Measurements from ENCODE around the gene CZIB. TPM values are rescaled to one million over a fixed set of nuclear protein-coding genes. Genes with fewer than 3 reads are reported as not detected.

Gene CZIB
- total and polyA plus RNA-seq, 2 of the 8 experiments (the other 6 are each of a cell fraction or from before 2014, with no cell fraction given), result 46.5 to 48.0 TPM

- peak; percentile 66 for FAIRE-seq
- TF ChIP-seq JUN (IDR thresholded peaks at IDR 0.05; ENCODE audit: low read depth, low read length), result 0 out of 2 replicates have a peak, but pooled peaks have one; percentile 22
Observed at GRCh38 chr1:53238197-53239155, 18.0 kb upstream of the CZIB start, which contains the start of gene MAGOH. TSS of gene MAGOH (minus strand) at chr1:53238518. CDS start at chr1:53238448, 70 bp downstream.

More at GRCh38 chr1:53238197-53239155, 18.0 kb upstream of the CZIB start, which contains the start of gene MAGOH:
- H4K8ac ChIP-seq (ENCODE audit: extremely low read depth, insufficient read depth, low read length), result peak within 1 kb of the TSS; percentile 98
- no peak within 1 kb of the TSS for H3K14ac ChIP-seq (ENCODE audit: insufficient read length)
- peaks cover 7% of the 10 kb centered on the region; the same call in 1 of the 2 replicates for H3K79me1 ChIP-seq (ENCODE audit: low read depth, low read length)
- H4K20me1 ChIP-seq (replicated peaks in 1 of 2; ENCODE audit: control insufficient read depth in 1 of 2, insufficient read depth in 2 of 2, low read length in 2 of 2), result peaks cover 0 to 6% of the 10 kb centered on the region in 2 experiments
- no peak within 1 kb of the TSS for H2BK20ac ChIP-seq (ENCODE audit: low read length)
- H2BK12ac ChIP-seq (ENCODE audit: low read depth, low read length), result peak within 1 kb of the TSS; percentile 52; the same call in 1 of the 2 replicates
- H3K79me2 ChIP-seq (ENCODE audit: control insufficient read depth in 1 of 2, insufficient read depth in 2 of 2, low read length in 2 of 2), result peaks cover 10 to 24% of the 10 kb centered on the region in 2 experiments
- H4K91ac ChIP-seq (replicated peaks; ENCODE audit: insufficient read length, low read length), result no peak within 1 kb of the TSS
- H4K5ac ChIP-seq (ENCODE audit: insufficient read length, low read depth, low read length), result peak within 1 kb of the TSS; percentile 64
- H3K9me3 ChIP-seq (ENCODE audit: insufficient read depth in 2 of 2, low read depth in 1 of 2, low read length in 1 of 2), result no peaks in the 10 kb centered on the region
- H2BK15ac ChIP-seq (ENCODE audit: low read length), result no peak within 1 kb of the TSS
- ChIA-PET CTCF (ENCODE audit: partially characterized antibody) (interaction anchor here (0.6 kb wide), 1 partner anchor 586 kb away, joined by 3 read pairs; no protein-coding TSS in a partner anchor), POLR2A (ENCODE audit: partially characterized antibody) (interaction anchor here (0.6 to 10.8 kb wide), 9 partner anchors 10 to 658 kb away, joined by 3 to 62 read pairs (median 3); partner anchors contain the start of gene CZIB)
- H3K27me3 ChIP-seq (replicated peaks in 1 of 4; ENCODE audit: control insufficient read depth in 3 of 4, extremely low read depth in 1 of 4, insufficient read depth in 3 of 4, low read length in 3 of 4), result no peaks in the 10 kb centered on the region; a peak in 1 of 7 replicates
- 9% methylated on average over 54 of the region's 64 CpGs; no CpG with 5 or more reads in 1 of the 2 experiments for WGBS, 2 experiments (ENCODE audit: extremely low coverage in 1 of 2, insufficient coverage in 1 of 2, insufficient read length in 1 of 2, insufficient replicate concordance in 2 of 2, low coverage in 1 of 2, low lambda C conversion rate in 2 of 2, missing lambda C conversion rate in 1 of 2)
- peak within 1 kb of the TSS; percentile 29 for H3K4ac ChIP-seq (replicated peaks; ENCODE audit: insufficient read length, low read depth, low read length)
- no peak within 1 kb of the TSS for H3K23ac ChIP-seq (ENCODE audit: insufficient read length)
- peak within 1 kb of the TSS; percentile 60; the same call in 1 of the 2 replicates for H2BK5ac ChIP-seq (ENCODE audit: low read depth, low read length)
- H3K36me3 ChIP-seq (ENCODE audit: control insufficient read depth in 2 of 4, insufficient read depth in 4 of 4, low read length in 3 of 4), result peaks cover 12 to 28% (median 20%) of the 10 kb centered on the region in 4 experiments; a peak in 7 of 8 replicates
- H3K56ac ChIP-seq (replicated peaks; ENCODE audit: insufficient read length, low read depth, low read length), result no peak within 1 kb of the TSS
- H3K4me3 ChIP-seq (ENCODE audit: extremely low read depth in 1 of 4, insufficient read depth in 2 of 4, low read depth in 3 of 4, low read length in 4 of 4), result peak within 1 kb of the TSS; percentile 83 to 99 (median 90)
- peak within 1 kb of the TSS; percentile 76 to 89 (median 84) for H3K9ac ChIP-seq (replicated peaks in 1 of 4; ENCODE audit: extremely low read depth in 1 of 4, low read depth in 3 of 4, low read length in 3 of 4)
- peak within 1 kb of the TSS; percentile 82 to 99 for H3K4me2 ChIP-seq (ENCODE audit: insufficient read depth in 1 of 2, low read depth in 2 of 2, low read length in 2 of 2)
- no peak within 1 kb of the TSS for H2BK120ac ChIP-seq (replicated peaks; ENCODE audit: low read depth, low read length)
- no peaks in the 10 kb centered on the region; a peak in 1 of 7 replicates for H3K4me1 ChIP-seq (replicated peaks in 1 of 4; ENCODE audit: control insufficient read depth in 3 of 4, insufficient read depth in 4 of 4, low read length in 3 of 4)
- H3K27ac ChIP-seq (ENCODE audit: low read depth, low read length), result peak within 1 kb of the TSS; percentile 39; the same call in 1 of the 2 replicates
- H3K23me2 ChIP-seq (ENCODE audit: low read depth, low read length), result peaks cover 8% of the 10 kb centered on the region
- peak within 1 kb of the TSS; percentile 56; the same call in 1 of the 2 replicates for H3K18ac ChIP-seq (ENCODE audit: extremely low read depth, low read length)
- peak within 1 kb of the TSS; percentile 59 for H2AFZ ChIP-seq (ENCODE audit: low read length)
- DNase-seq (ENCODE audit: low read depth in 1 of 2, low spot score in 2 of 2), result peak; percentile 89 to 99
- H2AK5ac ChIP-seq (ENCODE audit: low read depth, low read length), result 0 out of 2 replicates have a peak within 1 kb of the TSS, but pooled peaks have one; percentile 18
